ENCODE measurements around the gene HS3ST6.
"Not testable (repeated sequence)": the region's sequence is repeated elsewhere in the genome, so short reads cannot be mapped to it uniquely, and the experiment has no call there.

The HS3ST6 gene

DNA sequence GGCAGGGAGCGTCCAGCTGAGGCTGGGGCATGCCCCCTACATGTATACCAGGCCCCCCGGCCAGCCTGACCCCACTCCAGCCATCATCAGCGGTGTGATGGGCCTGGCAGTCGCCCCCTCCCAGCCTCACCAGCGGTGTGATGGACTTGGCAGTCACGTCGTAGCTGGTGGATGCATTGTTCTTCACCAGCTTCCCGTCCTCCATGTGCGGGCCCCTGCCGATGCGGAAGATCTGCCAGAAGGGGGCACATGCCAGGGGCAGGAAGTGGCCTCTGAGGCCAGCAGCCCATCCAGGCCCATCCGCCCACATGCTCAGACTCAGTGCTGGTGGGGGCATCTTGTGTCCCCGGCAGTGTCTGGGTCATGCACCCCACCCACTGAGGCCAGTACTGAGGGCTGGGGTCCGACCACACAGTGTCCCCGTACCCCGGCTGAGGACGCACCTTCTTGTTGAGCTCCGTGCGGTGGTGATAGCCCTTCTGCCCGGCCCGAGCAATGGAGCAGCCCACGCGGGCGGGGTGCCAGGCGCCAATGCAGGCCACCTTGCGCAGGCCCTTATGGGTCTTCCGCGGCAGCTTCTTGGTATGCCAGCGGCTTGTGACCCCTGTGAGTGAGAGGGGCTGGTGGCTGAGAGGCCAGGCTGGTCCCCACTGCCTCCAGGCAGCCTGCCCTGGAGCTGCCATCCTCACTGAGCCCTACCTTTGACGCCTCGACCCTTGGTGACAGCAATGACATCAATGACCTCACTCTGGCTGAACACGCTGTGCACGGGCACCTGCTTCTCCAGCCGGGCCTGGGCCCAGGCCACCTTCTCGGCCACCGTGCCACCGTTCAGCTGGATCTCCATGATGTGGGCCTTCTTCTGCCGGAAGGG is 28.5 kb upstream of the HS3ST6 start:
- FAIRE-seq: no peak

DNA sequence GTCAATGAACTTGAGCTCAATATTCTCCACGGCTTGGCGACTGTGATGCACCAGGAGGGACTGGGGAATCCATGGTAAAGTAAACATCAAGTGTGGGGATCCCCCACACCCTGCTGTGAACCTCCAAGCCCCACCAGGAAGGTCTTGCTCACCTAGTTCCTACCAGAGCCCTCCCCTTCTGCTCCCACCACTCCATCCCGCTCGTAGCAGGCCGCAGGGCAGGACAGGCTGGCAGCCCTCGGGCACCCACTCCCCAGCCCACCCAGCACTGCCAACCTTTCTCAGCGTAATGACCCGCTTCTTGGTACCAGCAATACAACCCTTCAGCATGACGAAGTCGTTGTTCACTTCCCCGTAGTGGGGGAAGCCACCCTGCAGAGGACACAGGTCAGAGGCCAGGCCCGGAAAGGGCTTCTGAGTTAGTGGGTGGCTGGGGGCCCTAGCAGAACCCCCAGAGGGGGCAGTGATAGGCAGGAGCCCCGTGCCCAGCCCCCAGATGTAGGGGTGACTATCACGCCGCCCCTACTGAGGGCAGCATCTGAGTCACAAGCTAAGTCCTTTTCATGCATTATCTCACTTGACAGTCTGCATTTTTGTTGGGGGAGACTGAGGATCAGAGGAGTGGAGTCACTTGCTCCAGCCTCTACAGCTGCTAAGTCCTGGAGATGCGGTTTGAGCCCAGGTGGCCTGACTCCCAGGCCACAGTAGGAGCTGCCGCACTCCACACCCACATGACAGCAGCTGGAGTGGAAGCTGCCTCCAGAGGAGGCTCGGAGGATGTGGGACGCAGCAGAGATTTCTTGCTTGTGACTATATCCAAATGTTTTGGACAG is 27.6 kb upstream of the HS3ST6 start:
- no peak for FAIRE-seq

DNA sequence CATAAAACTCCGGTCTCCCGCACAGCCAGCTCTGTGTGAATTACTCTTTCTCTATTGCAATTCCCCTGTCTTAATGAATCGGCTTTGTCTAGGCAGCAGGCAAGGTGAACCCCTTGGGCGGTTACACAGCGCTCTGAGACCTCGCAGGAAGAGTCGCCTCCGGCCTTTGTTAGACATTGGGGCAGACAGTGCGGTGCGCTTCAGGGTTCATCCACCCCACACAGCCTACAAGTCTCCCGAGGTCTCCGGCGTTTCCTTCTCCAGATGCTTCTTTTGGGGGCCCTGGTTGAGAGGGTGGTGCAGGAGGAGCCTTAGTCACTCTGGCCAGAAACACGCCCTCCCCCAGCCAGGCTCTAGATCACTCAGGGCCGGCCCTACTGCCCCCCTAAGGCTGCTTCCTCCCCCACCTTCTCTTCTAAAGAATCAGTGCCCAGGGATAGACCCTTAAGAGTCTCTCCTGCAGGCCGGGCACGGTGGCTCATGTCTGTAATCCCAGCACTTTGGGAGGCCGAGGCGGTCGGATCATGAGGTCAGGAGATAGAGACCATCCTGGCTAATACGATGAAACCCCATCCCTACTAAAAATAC is 26.5 kb upstream of the HS3ST6 start:
- no peak for FAIRE-seq

DNA sequence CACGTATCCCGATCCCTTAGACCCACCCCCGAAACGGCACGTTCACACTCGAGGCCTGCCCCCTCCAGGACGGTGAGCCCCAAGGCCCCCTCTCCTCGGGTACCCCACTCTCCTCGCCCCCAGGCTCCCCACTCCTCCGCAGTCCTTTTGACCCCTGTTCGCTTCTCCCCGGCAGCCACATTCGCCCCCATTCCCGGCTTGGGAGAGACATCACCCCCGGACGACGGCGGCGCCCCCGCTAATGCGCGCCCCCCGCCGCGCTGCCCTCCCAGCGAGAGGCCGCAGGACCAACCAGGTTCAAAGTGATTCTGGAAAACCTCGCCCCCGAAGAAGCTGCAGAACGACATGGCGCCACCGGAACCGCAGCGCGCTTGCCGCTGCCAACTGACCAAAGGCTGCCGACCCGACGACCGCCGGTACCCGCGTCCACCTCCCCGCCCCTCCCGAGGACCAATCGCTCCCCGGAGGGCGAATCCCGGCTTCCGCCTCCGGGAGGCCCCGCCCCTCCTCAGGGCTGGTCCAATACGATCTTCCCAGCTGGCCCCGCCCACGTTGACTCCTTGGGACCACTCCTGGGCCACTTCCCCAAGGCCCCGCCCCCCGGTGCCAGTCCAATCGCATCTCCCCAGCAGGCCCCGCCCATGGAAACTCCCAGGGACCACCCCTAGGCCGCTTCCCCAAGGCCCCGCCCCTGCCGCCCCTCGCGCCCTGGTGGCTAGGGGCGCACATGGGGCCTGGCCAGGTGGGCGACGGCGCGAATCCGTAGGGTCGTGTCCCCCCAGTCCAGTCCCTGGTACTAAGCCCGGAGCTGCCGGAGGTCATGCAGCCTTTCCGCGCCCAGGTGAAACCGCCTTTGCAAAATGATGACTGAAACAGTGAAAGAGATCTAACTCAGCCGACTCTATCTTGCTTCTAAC is 24.9 kb upstream of the HS3ST6 start, which contains the start of gene MSRB1:
Gene MSRB1 (minus strand): TSS at position 390 of the 917 bp plus-strand sequence. CDS start 43 bp downstream, at position 347.
- peak; percentile 62 for FAIRE-seq

DNA sequence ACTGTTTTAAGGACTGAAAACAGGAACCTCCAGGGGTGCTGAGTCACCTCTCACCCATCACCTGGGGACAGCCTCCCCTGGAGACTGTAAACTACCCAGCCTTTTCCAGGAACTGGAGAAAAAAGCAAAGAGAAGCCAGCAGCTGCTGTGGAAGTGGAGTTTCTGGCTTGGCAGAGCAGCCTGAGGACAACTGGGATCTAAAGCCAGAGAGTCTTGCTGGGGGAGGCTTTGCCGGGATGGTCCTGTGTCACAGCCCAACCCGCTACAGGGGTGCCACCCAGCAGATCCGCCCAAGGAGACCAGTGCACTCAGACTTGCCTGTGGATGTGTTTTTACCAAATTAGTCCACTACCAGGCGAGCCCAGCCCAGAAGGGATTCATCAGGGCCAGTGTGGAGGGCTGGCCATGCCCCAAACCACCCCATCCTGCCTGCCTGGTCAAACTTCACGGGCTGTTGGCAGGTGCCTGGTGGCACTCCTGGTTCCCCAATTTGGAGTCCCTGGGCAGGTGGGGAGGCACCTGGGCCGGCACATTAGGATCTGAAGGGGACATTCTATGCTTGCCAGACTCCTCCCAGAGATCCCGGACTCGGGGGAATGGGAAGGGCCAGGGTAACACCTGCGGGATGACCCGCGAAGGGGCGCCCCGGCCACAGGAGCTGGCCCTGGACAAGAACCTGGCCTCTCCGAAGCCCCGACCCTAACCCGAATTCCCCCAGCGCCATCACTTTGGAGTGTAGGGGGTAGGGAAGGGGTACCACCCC is 24.0 kb upstream of the HS3ST6 start:
- FAIRE-seq: no peak

DNA sequence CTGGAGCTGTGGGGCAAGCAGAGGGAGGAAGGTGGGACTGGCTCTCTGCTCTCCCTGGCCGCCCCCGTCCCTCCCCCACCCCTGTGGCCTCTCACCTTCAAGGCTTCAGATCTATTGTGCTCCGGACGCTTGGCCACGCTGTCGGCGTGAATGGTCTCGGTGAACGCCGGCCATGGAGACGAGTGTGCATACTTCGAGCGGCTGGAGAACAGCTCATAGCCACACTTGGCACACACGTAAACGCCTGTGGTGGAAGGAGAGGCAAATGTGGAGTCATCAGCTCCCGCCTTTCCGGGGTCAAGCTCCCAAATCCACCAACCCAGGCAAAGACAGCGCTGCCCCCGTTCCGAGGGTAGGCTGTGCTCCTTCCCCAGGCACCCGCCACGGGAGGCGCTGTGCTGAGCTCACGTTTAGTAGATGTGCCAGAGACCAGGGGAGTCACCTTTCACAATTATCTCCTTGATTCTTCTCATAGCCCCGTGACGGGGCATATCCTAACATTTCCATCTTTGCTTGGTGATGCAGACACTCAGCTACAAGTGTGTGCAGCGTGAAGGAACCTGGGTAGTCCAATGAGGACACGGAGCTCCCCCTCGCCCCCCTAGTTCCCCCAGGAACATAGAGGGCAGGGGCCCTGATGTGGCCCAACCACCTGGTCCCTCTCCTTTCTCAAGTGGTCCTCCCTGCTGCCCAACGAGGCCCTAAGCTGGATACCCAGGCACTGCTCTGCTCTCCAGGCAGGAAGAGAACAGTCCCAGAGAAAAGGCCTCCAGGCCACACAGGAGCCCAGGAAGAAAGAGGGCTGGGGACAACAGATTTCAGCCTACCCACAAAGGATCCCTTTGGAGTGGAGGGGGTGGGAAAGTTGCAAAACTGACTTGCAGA is 23.2 kb upstream of the HS3ST6 start:
- no peak for FAIRE-seq

DNA sequence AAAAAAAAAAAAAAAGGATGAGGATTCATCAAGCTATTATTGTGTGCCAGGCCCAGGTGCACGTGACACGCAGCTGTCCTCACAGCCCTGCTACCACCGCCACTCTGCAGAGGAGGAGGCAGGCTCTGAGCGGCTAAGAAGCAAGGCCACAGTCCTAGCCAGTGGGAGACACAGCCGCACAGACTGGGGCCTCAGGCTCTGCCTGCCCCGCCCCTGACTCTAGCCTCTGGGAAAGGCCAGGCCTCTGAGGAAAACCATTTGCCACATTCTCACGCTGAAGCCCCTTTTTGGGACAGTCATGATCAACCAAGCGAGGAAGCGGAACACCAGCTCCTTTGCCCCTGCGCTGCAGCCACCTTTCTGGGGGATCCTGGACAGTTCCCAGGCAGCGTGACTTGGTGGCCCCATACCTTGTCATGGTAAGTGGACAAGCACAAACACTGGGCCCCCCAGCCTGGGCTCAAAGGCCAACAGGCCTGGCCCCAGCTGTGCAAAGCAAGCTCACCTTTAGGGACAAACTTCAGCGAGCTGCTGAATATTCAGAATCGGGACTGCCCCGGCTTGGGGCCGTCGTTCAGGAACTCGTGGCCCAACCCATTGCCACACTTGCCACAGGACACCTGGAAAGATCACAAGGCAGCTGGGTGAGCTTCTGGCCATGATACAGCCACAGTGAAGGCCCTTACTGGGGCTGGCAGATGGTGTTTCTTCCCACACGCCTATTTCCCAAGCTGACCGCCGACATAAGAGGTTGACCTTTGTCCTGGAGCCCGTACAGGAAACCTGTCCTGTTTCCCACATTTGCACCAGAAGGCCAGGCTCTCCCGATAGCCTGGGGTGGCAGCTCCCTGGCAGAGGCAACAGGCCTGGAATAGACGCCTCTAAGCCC is 22.3 kb upstream of the HS3ST6 start:
- FAIRE-seq: no peak

DNA sequence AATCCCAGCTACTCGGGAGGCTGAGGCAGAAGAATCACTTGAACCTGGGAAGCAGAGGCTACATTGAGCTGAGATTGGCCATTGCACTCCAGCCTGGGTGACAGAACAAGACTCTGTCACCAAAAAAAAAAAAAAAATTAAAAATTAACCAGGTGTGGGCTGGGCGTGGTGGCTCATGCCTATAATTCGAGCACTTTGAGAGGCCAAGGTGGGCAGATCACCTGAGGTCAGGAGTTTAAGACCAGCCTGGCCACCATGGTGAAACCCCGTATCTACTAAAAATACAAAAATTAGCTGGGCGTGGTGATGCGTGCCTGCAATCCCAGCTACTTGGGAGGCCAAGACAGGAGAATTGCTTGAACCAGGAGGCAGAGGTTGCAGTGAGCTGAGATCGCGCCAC is 21.6 kb upstream of the HS3ST6 start:
- FAIRE-seq: not testable (repeated sequence)

DNA sequence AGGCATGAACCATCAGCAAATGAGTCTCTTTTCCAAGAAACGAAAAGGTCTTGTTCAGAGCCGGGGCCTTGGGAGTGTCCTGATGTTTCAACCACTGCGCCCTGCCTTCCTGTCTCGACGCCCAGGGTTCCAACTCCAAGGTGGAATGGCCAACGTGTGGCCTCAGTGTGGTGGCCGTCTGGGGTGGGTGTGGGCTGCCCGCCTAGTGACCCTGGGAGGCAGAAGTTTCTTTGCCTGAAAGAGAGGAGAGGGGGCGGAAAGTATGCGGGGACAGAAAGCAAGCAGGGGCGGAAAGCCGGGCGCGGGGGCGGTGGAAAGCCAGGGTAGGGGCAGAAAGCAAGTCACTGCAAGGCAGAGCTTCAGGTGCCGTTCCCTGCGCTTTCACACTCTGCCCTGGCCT is 20.7 kb upstream of the HS3ST6 start:
- FAIRE-seq: no peak

DNA sequence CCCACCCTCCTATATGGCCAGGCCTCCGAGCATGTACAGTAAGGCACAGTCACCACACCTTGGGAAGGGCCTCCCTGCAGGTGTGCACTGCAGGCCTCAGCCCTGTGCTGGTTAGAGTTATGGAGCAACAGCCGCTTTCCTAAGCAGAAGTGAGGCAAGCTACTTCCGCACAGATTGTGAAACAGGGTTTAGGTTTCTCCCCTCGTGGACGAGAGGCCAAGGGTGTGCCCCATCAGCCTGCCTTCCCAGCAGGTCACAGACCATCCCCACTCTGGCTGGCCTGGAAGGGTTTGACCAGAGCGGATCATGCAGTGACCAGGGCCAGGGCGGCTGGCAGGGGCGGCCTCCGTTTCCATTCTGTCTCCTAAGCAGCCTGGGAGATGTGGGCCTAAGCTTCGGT is 20.1 kb upstream of the HS3ST6 start:
- no peak for FAIRE-seq

DNA sequence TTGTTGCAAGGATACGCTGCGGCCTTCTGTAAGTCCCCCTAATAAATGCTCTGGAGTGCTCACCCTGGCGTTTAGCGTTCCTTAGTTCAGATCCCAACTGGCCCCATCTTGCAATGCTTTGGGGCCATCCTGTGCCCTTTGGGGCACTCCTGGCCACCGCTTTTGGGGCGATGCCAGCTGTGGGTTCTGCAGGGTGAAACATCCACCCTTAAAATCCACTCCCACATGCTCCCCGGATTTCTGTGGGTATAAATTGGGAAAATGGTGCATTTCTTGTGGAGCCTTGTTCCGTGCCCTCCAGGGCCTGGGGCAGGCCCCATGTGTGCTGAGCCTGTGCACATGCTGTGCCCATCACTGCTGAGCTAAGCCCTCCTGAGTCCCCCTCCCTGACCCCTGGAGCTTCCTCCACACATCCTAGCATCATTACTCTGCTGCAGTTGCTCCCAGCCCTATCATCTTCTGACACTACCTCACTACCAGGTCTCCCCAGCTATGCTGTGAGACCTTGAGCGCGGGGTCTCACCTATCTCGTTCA is 18.8 kb upstream of the HS3ST6 start:
- no peak for FAIRE-seq

DNA sequence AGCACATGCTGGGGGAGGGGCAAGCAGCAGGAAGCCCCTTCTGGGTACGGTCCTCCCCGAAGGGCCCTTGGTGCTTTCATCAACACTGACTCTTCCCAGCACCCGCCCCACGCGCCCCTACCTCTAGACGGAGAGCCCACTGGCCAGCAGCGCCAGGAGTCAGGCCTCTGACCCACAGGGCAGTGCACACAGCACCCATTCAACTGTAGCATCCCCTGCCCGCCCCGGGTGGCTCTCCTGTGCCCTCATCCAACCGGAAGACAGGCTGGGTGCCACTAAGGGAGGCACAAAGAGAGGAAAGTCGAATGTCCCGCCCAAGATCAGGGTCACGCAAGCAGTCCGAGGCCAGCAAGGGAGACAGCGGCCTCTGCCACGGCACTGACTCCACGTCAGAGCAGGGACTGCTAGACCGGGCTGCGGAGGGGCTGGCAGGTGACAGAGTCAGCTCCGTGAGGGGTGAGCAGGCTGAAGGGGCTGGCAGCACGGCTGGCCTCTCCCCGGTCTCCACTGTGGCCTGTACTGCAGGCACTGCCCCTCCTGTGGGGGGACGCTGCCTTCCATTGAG is 15.0 kb upstream of the HS3ST6 start:
- no peak for FAIRE-seq

DNA sequence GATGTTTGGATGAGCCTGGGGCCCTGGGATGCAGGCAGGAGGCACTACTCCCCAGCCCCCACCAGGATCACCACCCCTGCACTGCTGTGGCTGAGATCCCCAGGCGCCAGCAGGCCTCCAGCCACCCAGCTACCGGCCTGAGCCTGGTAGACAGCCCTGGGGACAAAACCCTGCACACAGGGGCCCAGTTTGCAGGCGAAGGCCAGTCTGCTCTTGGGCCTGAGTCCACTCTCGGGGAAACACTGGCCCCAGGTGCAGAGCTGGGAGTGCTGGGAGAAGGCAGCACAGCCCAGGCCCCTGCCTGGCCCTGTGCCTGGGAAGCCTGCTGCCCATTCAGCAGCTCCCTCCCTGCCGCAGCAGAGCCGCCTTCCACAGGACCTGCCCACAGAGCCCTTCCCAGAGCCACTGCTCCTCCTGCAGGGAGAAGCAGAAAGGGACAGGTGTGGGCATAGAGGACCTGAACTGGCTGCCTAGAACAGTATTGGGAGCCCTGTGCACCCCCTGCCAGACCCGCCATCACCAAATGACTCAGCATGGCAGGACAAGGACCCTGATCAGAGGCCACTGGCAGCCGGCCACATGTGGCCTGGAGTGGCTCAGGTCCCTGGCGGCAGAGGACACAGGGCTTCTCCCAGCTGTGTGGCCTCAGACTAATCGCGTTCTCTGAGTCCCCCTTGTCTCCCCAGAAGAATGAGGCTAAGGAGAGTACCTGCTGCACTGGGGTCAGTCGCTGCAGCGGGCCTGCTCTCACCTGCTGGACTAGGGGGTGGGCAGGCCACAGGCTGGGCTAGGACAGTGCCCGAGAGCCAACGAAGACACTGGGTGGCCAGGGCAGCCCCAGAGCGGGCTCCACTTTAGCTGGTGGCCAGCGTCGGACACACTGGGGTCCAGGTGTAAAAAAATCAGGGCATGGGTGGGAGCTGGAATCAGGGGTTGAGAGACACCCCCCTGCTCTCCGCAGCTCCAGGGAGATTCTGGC is 14.1 kb upstream of the HS3ST6 start:
- no peak for FAIRE-seq

DNA sequence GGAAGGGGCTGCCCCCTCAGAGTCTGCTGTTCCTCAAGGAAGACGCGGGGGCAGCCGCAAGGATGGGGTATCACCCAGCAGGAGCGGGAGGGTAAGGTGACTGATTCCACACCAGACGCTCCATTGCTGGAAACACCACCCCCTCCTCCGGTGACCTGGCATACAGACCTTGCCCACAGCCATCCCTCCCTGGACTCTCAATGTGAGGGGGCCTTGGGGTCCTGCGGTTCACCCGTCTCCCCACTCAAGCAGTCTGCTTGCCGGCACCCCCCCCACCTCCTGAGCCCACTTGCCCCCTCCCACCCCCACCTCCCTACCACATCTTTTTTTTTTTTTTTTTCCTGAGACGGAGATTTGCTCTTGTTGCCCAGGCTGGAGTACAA is 12.1 kb upstream of the HS3ST6 start:
- FAIRE-seq: no peak

DNA sequence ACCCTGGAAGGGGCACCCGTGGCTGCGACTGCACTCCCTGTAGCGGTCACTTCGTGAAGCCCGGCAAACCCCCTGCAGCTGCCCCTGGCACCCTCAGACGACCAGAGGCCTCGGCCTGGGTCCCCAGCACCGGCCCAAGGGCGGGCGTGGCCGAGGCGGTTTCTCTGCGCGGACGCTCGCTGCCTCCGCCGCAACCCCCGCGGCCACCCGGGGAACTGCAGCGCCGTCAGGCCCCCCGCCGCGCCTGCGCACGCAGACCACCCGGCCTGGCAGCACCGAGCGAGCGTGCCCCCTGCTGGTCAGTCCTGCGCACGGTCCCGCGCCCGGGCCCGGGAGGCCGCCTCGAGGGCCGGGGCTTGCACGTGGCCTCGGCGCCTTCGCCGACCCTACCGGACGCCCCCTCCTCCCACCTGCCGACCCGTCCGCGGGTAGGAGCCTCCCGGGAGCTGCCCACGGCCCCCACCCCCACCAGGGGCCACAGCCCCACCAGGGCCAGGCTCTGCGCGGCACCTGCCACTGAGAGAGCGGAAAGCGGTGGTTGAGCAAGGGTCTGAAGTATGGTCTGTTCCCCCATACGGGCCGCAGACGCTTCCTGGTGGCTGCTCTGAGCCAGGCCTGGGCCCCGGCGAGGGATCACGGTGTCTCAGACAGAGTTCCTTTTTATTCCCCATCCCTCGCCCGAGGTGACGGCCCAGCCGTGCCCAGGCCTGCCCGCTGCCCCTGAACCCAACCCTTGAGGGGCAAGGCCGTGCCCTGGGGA is 11.5 kb upstream of the HS3ST6 start:
- FAIRE-seq: no peak

DNA sequence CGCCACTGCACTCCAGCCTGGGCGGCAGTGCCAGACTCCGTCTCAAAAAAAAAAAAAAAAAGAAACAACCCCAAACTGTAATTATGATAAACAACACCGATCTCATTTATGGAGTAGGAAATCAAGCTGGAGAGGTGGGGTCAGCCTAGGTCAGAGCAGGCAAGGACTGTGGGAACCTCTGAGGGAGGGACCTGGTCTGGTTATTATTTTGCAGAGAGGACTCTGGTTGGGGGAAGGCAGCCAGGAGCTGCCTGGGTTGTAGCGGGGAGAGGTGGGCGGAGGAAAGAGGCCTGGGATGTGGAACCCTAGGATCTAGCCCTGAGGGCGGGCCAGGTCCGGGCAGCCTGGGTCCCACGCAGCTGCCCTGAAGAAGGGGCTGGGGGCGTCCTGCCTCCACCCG is 10.9 kb upstream of the HS3ST6 start:
- FAIRE-seq: no peak

DNA sequence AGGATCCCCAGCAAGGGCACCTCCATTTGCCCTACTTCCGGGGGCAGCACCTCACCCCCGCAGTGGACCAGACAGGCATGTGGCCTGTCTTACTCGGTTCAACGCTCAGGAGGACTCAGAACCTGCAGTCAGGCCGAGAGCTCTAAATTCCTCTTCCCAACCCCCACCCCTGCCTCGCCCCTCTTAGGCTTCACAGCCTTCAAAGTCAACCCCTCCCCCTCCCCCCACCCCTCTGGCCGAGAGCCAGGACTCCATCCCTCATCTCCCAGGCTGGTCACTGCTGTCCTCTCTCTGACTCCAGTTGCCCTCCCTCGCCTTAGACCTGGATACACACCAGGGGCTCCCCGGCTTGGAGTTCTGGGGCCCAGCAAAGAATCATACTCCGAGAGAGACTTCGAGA is 8.1 kb upstream of the HS3ST6 start:
- FAIRE-seq: no peak

All from endometrium (tissue), 2 donors.